ENCODE measurements around the gene WDR76. TPM values are rescaled to one million over a fixed set of nuclear protein-coding genes. Genes with fewer than 3 reads are reported as not detected.

The WDR76 gene
- 2.7 and 2.8 TPM in 2 replicates for total RNA-seq

DNA sequence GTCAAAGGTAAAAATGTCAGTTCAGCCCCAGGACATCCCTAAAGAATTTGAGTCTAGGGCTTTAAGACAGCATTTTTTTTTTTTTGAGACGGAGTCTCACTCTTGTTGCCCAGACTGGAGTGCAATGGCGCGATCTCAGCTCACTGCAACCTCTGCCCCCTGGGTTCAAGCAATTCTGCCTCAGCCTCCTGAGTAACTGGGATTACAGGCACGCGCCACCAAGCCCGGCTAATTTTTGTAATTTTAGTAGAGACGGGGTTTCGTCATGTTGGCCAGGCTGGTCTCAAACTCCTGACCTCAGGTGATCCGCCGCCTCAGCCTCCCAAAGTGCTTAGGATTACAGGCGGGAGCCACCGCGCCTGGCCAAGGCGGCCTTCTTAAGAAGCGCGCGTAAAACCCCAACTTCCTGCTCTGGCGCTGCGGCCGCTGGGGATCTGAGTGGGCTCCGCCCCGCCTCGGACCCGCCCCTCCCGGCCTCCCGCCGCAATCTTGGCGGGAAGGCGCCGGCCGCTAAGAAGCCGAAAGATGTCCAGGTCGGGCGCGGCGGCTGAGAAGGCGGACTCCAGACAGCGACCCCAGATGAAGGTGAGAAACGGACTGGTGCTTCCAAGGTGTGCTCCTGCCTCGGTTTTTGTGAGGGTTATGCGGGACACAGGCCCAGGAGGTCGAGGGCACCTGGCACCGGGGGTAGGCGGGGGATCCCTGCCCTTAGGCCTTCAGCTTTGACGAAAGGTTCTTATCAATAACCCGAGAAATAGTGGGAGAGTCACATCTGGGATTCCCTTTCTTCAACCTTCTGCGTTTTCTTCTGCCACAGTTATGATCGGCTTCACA lies at the start of gene WDR76:
TSS of gene WDR76 (plus strand) at position 495 of the 834 bp plus-strand sequence. CDS start at position 526, 31 bp downstream.

GRCh38 chr15:43791993-43792760 lies 34.6 kb upstream of the WDR76 start, which contains the start of gene SERF2:
SERF2 (plus strand) TSS chr15:43792320; CDS start chr15:43792377, 57 bp downstream.

DNA sequence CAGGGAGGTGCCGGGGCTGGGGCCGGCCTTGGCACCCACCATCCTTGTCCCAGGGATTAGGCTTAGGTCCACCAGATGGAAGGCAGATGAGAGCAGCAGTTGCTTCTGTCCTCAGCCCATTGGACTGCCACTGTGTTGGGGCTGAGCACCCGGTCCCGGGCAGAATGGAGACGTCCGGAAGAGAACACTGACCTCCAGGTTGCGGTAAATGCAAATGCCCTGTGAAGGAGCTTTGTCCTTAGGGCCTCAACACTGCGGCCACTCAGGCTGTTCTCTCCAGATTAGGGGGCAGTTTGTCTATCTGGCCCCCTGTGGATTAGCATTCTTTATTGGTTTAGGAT lies 26.9 kb upstream of the WDR76 start, which contains the start of gene SERINC4:
TSS of gene SERINC4 (minus strand) at position 276 of the 341 bp plus-strand sequence. CDS start at position 42, 234 bp downstream.

GRCh38 chr15:43800286-43801141 lies 26.3 kb upstream of the WDR76 start, which contains the start of gene HYPK:
HYPK (plus strand) TSS chr15:43800599; CDS start chr15:43800623, 24 bp downstream.

DNA sequence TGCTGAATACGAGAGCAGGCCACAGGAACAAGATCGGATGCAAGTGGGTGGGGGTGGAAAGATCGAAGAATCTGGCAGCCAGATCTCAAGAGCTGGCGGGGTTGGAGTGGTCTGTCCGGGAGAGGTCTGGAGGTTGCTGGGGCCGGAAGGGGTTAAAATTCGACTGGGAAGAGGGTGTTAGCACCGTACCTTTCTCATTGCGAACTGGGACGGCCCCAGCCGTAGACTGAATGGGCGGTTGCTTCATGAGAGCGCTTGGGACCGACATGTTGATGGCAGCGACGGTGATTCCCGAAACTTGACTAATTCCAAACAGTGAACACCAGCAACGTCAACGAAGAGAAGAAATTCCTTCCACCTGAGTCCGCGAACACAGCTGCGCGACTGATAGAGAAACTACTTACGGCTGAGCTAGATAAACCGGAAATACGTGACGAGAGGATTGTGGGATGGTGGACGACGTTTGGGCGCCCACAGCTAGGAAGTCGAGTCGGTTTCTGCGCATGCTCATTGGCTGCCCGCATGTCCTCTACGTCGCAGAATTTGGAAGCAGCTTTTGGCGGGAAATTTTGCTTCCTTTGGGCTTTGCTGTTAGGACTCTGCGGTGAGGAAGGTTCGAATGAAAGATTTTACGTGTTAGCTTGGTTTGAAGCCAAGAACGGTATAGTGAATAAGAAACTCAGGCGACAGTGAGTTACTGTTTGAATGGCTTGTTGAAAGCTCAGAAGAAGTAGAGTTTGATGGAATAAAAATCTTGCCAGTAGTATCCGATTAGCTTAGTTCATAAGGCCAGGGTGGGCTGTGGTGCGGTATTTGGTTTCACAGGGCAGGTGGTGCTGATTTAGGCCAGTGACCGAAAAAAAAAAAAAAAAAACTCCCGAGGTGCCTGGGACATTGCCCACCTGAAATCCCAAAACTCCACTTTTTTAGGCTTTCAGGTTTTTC lies 2.2 kb upstream of the WDR76 start, which contains the start of gene MFAP1:
TSS of gene MFAP1 (minus strand) at position 389 of the 945 bp plus-strand sequence. CDS start at position 268, 121 bp downstream.

Other genes with a start within 250 kb of the WDR76 start
- 8.7 and 14.7 TPM in 2 replicates for gene PPIP5K1, start 236.8 kb upstream of the WDR76 start, total RNA-seq
- not detected in 2 replicates for gene CKMT1B, start 233.0 kb upstream of the WDR76 start, total RNA-seq
- not detected in 2 replicates for gene STRC, start 208.2 kb upstream of the WDR76 start, total RNA-seq
- gene CATSPER2, start 178.2 kb upstream of the WDR76 start, total RNA-seq = 0.37 and 0.43 TPM in 2 replicates
- gene CKMT1A, start 133.1 kb upstream of the WDR76 start, total RNA-seq = 0.18 TPM in 1 of 2 replicates, not detected in the other
- gene PDIA3, start 80.6 kb upstream of the WDR76 start, total RNA-seq = 135 and 192 TPM in 2 replicates
- gene ELL3, start 50.0 kb upstream of the WDR76 start, total RNA-seq = 3.9 and 6.8 TPM in 2 replicates
- gene SERF2, start 34.7 kb upstream of the WDR76 start, total RNA-seq = 448 and 573 TPM in 2 replicates
- gene SERINC4, start 26.8 kb upstream of the WDR76 start, total RNA-seq = 0.09 TPM in 1 of 2 replicates, not detected in the other
- gene HYPK, start 26.4 kb upstream of the WDR76 start, total RNA-seq = 8.5 and 10.3 TPM in 2 replicates
- 24.9 and 31.7 TPM in 2 replicates for gene MFAP1, start 2.3 kb upstream of the WDR76 start, total RNA-seq